ENCODE results near the gene CHN1. TPM values are rescaled to one million over a fixed set of nuclear protein-coding genes. Genes with fewer than 3 reads are reported as not detected.

CHN1 gene
- total and polyA plus RNA-seq, 3 donors from 2014 or later: 30.1 to 47.7 (median 42.6) TPM

DNA sequence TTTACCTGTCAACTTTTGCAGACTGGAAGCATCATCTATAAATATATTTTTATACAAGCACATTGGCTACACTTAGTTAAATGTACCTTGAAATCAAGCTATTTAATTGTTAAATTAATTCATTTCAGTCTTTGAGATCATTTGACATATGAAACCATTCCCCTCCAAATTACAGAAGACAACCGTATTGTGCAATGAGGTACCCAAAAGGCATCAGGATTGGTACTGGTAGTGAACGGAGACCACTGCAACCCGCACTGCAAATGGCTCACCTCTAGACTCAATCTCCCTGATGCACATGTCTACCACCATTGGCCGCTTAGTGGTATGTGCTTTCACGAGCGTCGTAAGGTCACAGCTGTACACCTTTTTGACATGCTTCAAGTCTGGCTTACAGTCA, 193.1 kb downstream of the CHN1 start:
- WGBS, 2 donors: 98% methylated on average over 7 of the region's 7 CpGs
- Histone ChIP-seq H3K9me3 (no peaks in the 10 kb centered on the region), H3K36me3 (ENCODE audit: low read depth, missing control alignments) (no peaks in the 10 kb centered on the region), H3K4me3 (no peak overlapping the region), H3K27me3 (no peaks in the 10 kb centered on the region), H3K4me1 (peaks cover 2% of the 10 kb centered on the region), H3K27ac (no peak overlapping the region)
- TF ChIP-seq POLR2A (IDR thresholded peaks at IDR 0.05) (no peak), CTCF (IDR thresholded peaks at IDR 0.05) (no peak)
- no peak for DNase-seq
- intact Hi-C loops (cut with DNase I; ENCODE audit: low total_unique reads): no loop called here

- Histone ChIP-seq H3K27ac (no peak overlapping the region), H3K4me3 (no peak overlapping the region), H3K27me3 (no peaks in the 10 kb centered on the region), H3K9me3 (no peaks in the 10 kb centered on the region), H3K4me1 (peaks cover 8% of the 10 kb centered on the region), H3K36me3 (ENCODE audit: low read depth, missing control alignments) (no peaks in the 10 kb centered on the region)
- TF ChIP-seq CTCF (IDR thresholded peaks at IDR 0.05) (no peak), POLR2A (IDR thresholded peaks at IDR 0.05) (no peak)
- WGBS, 2 donors: 67 to 78% methylated on average over 1 of the region's 1 CpG
- intact Hi-C loops (cut with DNase I; ENCODE audit: low total_unique reads): no loop called here
- no peak for DNase-seq
These were observed 197.2 kb downstream of the CHN1 start for GRCh38 chr2:174807931-174808330.

DNA sequence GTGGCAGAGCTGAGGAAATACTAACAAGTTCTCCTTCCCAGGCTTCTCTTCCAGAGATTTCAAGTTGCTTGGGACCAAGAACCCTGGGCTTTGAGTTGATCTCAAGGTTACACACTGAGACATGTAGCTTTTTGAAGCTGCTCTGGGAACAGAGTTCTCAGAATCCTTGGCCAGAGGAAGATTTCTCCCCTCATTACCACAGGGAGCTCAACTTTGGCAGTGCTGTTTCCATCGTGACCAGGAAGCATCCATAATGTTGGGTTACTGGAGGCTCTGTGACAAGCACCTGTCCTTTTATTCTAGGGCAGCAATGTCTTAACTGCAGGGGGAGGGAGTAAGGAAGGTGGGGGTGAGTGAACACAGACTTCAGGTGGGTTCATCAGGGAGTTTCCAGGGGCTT, 199.4 kb downstream of the CHN1 start:
- intact Hi-C loops (cut with DNase I; ENCODE audit: low total_unique reads): no loop called here
- WGBS, 2 donors: 31 to 40% methylated on average over 1 of the region's 1 CpG
- Histone ChIP-seq H3K9me3 (no peaks in the 10 kb centered on the region), H3K4me3 (no peak overlapping the region), H3K27me3 (no peaks in the 10 kb centered on the region), H3K36me3 (ENCODE audit: low read depth, missing control alignments) (no peaks in the 10 kb centered on the region), H3K4me1 (peaks cover 8% of the 10 kb centered on the region), H3K27ac (no peak overlapping the region)
- peak; percentile 38 for DNase-seq
- no peak for TF ChIP-seq POLR2A (IDR thresholded peaks at IDR 0.05)
- TF ChIP-seq CTCF (IDR thresholded peaks at IDR 0.05): no peak

GRCh38 chr2:174802459-174802858, 202.7 kb downstream of the CHN1 start:
- Histone ChIP-seq H3K4me3 (no peak overlapping the region), H3K27ac (no peak overlapping the region), H3K27me3 (no peaks in the 10 kb centered on the region), H3K9me3 (no peaks in the 10 kb centered on the region), H3K4me1 (peaks cover 8% of the 10 kb centered on the region), H3K36me3 (ENCODE audit: low read depth, missing control alignments) (no peaks in the 10 kb centered on the region)
- 94 to 95% methylated on average over 4 of the region's 4 CpGs for WGBS, 2 donors
- DNase-seq: no peak
- TF ChIP-seq CTCF (IDR thresholded peaks at IDR 0.05) (no peak), POLR2A (IDR thresholded peaks at IDR 0.05) (no peak)
- intact Hi-C loops (cut with DNase I; ENCODE audit: low total_unique reads): no loop called here

- no peaks in the 10 kb centered on the region for H3K36me3 ChIP-seq (ENCODE audit: low read depth, missing control alignments)
- no peaks in the 10 kb centered on the region for H3K9me3 ChIP-seq
- no peak overlapping the region for H3K4me3 ChIP-seq
- intact Hi-C loops (cut with DNase I; ENCODE audit: low total_unique reads): no loop called here
- WGBS, 2 donors: 90 to 92% methylated on average over 8 of the region's 8 CpGs
- H3K4me1 ChIP-seq: no peaks in the 10 kb centered on the region
- no peak for DNase-seq
- no peaks in the 10 kb centered on the region for H3K27me3 ChIP-seq
- no peak overlapping the region for H3K27ac ChIP-seq
- TF ChIP-seq POLR2A (IDR thresholded peaks at IDR 0.05) (no peak), CTCF (IDR thresholded peaks at IDR 0.05) (no peak)
These were observed 204.6 kb downstream of the CHN1 start for GRCh38 chr2:174800436-174801205.

All from testis (tissue), 3 donors.